HG02938 (cell line): ENCODE results near the gene CRYGC.
"Not testable (repeated sequence)": the region's sequence is repeated elsewhere in the genome, so short reads cannot be mapped to it uniquely, and the experiment has no call there.

Source experiments
- ATAC-seq: cut with Tn5 transposase; IDR thresholded peaks from one replicate; pipeline ENCODE4 v1.9.1; 2021; ENCODE audit warnings: mild to moderate bottlenecking, moderate library complexity; ENCODE audit not compliant: unreplicated experiment

CRYGC gene

GRCh38 chr2:208138334-208138733 lies 8.7 kb upstream of the CRYGC start:
- not testable (repeated sequence) for ATAC-seq

- no peak for ATAC-seq
Measured at GRCh38 chr2:208136716-208137094, 7.1 kb upstream of the CRYGC start.

DNA sequence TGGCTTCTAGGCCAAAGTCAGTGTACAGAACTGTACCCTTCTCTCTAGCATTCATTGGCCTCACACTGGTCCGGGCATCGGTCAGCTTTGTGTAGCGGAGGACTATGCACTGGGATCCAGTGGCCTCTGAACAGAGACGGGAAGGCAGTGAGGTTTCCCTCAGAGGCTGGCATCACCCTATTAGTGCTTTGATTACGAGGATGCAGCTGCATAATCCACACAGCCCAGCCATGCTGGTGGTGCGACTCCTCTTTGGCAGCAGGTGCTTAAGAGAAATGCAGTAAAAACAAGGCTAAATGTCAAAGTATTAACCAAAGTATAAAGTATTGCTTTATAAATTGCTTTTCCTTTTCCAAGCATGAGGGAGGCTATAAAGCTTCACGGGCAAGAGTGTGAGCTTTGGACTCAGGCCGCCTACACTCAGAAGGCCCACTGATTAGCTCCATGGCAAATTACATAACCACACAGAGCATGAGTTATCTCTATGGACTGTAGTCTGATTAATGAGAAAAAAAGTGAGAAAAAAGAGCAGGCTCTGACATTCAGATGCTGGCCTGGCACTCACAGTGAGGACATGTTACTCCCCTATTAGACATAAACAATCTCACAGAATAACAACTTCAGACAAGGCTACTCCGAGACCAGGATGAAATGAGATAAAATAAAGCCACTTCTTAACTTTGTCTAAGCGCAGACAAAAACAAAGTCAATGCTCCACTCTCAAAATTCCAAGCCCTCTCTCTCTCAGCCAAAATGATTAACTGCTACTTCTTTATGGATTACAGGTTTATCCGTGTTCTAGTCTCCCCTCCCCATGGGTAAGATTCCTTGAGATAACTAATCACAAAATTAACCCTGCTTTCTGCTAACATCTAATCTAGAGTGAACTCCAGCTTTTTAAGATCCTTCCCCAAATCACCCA lies 6.4 kb upstream of the CRYGC start:
- ATAC-seq = no peak

- ATAC-seq = peak; percentile 53
Measured at GRCh38 chr2:208134928-208135586, 5.4 kb upstream of the CRYGC start.

- no peak for ATAC-seq
Measured at GRCh38 chr2:208130712-208131110, 1.1 kb upstream of the CRYGC start.

GRCh38 chr2:208128136-208128535 lies 1.5 kb downstream of the CRYGC start:
- ATAC-seq = no peak

DNA sequence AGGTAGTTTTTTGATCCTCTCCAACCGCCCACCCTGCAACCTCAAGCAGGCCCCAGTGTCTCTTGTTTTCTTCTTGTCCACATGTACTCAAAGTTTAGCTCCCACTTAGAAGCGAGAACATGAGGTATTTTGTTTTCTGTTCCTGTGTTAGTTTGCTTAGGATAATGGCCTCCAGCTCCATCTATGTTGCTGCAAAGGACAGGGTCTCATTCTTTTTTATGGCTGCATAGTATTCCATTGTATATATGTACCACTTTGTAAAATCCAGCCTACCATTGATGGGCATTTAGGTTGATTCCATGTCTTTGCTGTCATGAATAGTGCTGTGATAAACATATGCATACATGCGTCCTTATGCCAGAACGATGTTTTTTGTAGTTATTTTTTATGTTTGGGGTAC lies 2.5 kb downstream of the CRYGC start:
- ATAC-seq = no peak

DNA sequence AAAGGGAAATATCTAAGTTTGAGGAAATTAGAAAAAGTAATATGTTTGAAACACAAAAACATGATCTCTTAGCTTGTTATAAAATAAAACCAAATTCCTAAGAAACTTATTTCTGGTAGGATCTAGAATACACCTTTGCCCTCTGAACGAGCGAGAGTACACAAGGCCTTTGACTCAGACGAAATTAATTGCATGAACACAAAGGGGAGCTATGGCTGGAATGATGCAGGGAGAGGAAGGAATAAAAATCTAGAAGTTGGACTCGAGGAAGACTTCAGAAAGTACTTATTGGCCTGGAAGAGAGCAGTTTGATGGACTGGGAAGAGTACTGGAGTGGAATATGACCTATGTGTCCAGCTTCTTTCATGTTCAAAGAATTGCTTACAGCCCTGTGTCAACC lies 4.4 kb downstream of the CRYGC start:
- ATAC-seq = no peak

DNA sequence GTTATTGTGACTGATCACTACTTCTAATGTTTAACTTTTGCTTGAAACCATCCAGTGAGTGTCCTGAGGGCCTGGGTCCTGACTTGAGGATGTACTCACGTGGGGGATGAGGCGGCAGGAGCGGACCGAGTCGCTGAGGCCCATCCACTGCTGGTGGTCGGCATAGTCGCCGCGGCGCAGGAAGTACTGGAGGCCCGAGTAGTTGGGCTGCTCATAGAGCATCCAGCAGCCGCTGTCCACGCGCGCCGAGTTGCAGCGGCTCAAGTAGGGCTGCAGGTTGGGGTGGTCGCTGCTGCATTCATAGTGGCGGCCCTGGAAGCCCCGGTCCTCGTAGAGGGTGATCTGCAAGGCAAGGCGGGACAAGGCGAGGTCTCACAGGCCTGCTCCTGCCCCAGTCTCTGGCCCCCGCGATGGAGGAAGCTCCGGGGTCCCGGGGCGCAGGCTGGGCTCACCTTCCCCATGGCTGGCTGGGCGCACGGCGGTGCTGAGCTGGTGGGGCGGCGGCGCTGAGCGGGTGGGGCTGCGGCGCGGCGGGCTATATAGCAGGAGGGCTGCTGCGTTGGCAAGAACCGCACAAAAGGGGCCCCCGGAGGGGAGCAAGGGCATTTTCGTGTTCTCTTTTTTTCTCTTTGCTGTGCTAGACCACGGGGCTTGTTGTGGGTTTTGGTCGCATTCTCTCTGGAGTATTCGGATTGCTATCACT lies 5.5 kb downstream of the CRYGC start, which contains the start of gene CRYGD:
CRYGD (minus strand) TSS at position 512 of the 703 bp plus-strand sequence; CDS start at position 461, 51 bp downstream.
- not testable (repeated sequence) for ATAC-seq

GRCh38 chr2:208122248-208122647 lies 7.4 kb downstream of the CRYGC start:
- ATAC-seq = no peak

DNA sequence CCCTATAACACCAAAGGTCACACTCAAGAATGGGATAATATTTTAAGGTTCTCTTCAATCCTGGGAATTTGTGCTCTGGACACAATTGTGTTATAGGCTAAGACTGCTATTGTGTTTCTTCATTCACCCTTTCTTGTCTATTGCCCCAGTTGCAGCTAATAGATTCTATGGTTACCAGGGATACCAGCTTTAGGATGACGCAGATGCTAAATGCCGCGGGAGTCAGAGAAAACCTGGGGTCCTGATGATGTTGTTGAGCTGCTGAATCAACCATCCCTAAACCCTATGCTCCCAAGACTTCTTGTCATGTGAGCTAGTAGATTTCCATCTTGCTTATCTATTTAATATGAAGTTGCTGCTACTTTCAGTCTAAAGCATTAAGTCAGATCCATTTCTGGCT lies 10.7 kb downstream of the CRYGC start:
- no peak for ATAC-seq

- ATAC-seq = not testable (repeated sequence)
Measured at GRCh38 chr2:208117390-208117789, 12.2 kb downstream of the CRYGC start.

DNA sequence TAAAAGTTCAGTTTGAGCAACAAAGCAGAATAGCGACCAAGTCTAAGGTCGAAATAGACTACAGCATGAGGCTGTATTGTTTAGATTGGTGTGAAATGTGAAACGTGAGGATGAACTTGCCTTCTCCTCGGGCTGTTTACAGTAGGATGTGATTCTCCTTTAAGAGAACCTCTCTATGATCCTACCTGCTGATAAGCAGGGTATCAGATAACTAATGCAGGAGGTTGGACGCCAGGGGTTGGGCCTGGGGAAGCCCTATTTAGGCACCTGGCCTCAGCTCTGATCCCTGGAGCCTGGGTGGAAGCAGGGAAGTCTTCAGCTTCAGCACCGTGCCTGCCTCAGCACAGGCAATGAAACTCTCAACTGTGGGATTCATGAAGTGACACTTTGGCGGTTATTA lies 16.7 kb downstream of the CRYGC start:
- no peak for ATAC-seq

GRCh38 chr2:208112273-208112745 lies 17.3 kb downstream of the CRYGC start:
- ATAC-seq = not testable (repeated sequence)

DNA sequence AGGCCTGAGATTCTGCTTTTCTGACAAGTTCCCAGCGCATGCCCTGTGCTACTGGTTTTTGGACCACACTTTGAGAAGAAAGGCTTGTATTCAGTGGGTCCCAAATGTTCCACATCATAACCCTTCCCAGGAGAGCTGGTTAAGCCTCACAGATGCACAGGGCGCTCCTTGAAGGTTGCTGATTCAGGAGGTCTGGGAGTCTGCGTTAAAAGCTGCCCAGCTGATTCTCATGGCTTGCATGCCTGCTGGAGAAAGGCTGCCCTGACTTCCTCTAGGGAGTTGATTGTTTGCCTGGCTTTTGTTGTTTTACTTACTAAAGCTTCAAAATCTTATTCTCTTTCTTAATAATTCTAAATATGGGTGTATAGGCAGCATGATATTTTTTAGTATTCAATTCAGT lies 26.0 kb downstream of the CRYGC start:
- no peak for ATAC-seq

- ATAC-seq = no peak
Measured at GRCh38 chr2:208101716-208102631, 27.7 kb downstream of the CRYGC start.

DNA sequence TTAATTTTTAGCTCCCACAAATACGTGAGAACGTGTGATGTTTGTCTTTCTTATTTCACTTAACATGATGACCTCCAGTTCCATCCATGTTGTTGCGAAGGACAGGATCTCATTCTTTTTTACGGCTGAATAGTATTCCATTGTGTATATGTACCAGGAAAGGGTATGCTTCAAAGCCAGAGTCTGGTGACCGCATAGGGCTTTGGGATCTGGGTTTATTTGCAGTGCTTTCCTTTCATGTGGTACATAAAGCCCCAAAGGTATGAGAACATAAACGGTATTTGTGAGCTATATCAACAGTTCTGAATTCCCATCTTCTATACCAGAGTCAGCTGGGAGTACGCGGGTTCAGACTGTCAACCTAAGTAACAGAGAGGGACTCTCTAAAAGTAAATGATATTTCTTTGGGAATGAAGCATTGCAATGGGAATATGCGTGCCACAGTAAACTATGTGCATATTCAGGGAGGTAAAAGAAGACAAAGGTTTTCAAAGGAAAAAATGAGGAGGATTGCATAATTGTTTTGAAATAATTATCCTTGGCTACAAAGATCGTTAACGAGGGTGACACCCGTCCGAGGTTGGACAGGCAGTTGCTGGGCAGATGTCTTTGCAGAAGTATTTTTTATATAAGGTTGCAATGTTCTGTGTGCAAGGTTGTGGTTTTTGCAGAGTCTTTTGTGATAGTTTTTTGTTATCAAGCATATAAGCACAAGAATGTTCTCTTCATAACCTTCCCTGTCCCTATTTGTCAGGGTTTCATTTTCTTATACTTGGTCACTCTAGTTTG lies 29.8 kb downstream of the CRYGC start:
- ATAC-seq = no peak

DNA sequence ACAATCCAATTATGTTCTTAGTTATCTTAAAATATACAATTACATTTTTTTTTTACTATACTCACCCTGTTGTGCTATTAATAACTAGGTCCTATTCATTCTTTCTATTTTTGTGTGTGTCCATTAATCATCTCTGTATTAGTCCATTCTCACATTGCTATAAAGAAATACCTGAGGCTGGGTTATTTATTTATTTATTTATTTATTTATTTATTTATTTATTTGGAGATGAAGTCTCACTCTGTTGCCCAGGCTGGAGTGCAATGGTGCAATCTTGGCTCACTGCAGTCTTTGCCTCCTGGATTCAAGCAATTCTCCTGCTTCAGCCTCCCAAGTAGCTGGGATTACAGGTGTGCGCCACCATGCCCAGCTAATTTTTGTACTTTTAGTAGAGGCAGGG lies 30.9 kb downstream of the CRYGC start:
- ATAC-seq = not testable (repeated sequence)

- no peak for ATAC-seq
Measured at GRCh38 chr2:208098267-208098666, 31.4 kb downstream of the CRYGC start.
